HEK293 (cell line): ENCODE results near the gene XPNPEP1.
A peak's percentile ranks its signal among the peaks of the same experiment; 100 is the strongest.

Experiments used
- CTCF ChIA-PET: fragments of 350-600 bp; formaldehyde crosslinking; extraction: SDS; loops from one replicate; lab custom pipeline; 2021; ENCODE audit warnings: antibody characterized with exemption; lab: Yijun Ruan, JAX
- POLR2A ChIA-PET: fragments of 300-600 bp; formaldehyde crosslinking; extraction: SDS; loops from one replicate; lab custom pipeline; 2020; ENCODE audit warnings: antibody characterized with exemption, inconsistent platforms; lab: Yijun Ruan, JAX
- H3K27ac ChIP-seq: fragments of 200-500 bp; sonication (Bioruptor generic); 2 replicates; pipeline ENCODE4 v1.5.1; 2014; ENCODE audit warnings: low read depth, low read length, control low read depth, inconsistent platforms; ENCODE audit errors: extremely low read depth
- H3K36me3 ChIP-seq, 2 experiments: fragments of 200-500 bp in 1 of 2; sonication (Bioruptor generic) in 1 of 2; 1 replicate in 1 of 2; 2 replicates in 1 of 2; pipeline ENCODE4 v1.5.1; 2014 to 2017; ENCODE audit warnings: inconsistent platforms in 2 of 2, low read length in 2 of 2; ENCODE audit not compliant: control insufficient read depth in 2 of 2, insufficient read depth in 1 of 2
- H3K4me1 ChIP-seq: fragments of 200-500 bp; sonication (Bioruptor generic); 2 replicates; pipeline ENCODE4 v1.5.1; 2014; ENCODE audit warnings: mild to moderate bottlenecking, low read length, inconsistent platforms; ENCODE audit not compliant: control insufficient read depth, insufficient read depth
- H3K4me3 ChIP-seq: 2 replicates; pipeline ENCODE4 v1.5.1; 2011; ENCODE audit warnings: low read depth, mild to moderate bottlenecking, control low read depth, low read length, moderate library complexity
- H3K9me3 ChIP-seq: fragments of 200-500 bp; sonication (Bioruptor generic); 2 replicates; pipeline ENCODE4 v1.5.1; 2014; ENCODE audit warnings: low read depth, low read length, inconsistent platforms; ENCODE audit not compliant: control insufficient read depth, insufficient read depth
- BCL11A ChIP-seq: fragments of 450-650 bp; formaldehyde crosslinking; IDR thresholded peaks from 2 replicates; pipeline ENCODE4 v1.5.1; 2016; ENCODE audit warnings: low read depth, missing biosample characterization, missing genetic modification characterization
- EGR2 ChIP-seq: fragments of 450-650 bp; formaldehyde crosslinking; IDR thresholded peaks from 2 replicates; pipeline ENCODE4 v1.5.1; 2016; ENCODE audit warnings: low read depth, missing biosample characterization, missing genetic modification characterization
- FEZF1 ChIP-seq: fragments of 450-650 bp; formaldehyde crosslinking; IDR thresholded peaks from 2 replicates; pipeline ENCODE4 v1.5.1; 2016; ENCODE audit warnings: missing biosample characterization, missing genetic modification characterization
- GFI1B ChIP-seq: fragments of 450-650 bp; formaldehyde crosslinking; IDR thresholded peaks from 2 replicates; pipeline ENCODE4 v1.5.1; 2016; ENCODE audit warnings: missing biosample characterization, missing genetic modification characterization
- PRDM4 ChIP-seq: fragments of 450-650 bp; formaldehyde crosslinking; IDR thresholded peaks from 2 replicates; pipeline ENCODE4 v1.5.1; 2017; ENCODE audit warnings: missing biosample characterization, missing genetic modification characterization
- TRIM28 ChIP-seq: IDR thresholded peaks from 2 replicates; pipeline ENCODE4 v1.6.1; 2011; ENCODE audit warnings: low read length, control low read depth, borderline replicate concordance
- TSHZ1 ChIP-seq: fragments of 450-650 bp; formaldehyde crosslinking; IDR thresholded peaks from 2 replicates; pipeline ENCODE4 v1.5.1; 2016; ENCODE audit warnings: missing biosample characterization, missing genetic modification characterization, borderline replicate concordance
- ZBTB17 ChIP-seq: fragments of 450-650 bp; formaldehyde crosslinking; IDR thresholded peaks from 2 replicates; pipeline ENCODE4 v1.5.1; 2016; ENCODE audit warnings: missing biosample characterization, missing genetic modification characterization
- ZBTB44 ChIP-seq: fragments of 450-650 bp; IDR thresholded peaks from 2 replicates; pipeline ENCODE4 v1.5.1; 2018; ENCODE audit warnings: missing biosample characterization, mild to moderate bottlenecking, missing genetic modification characterization
- ZNF18 ChIP-seq: fragments of 450-650 bp; formaldehyde crosslinking; IDR thresholded peaks from 2 replicates; pipeline ENCODE4 v1.5.1; 2016; ENCODE audit warnings: missing biosample characterization, missing genetic modification characterization
- ZNF223 ChIP-seq: fragments of 450-650 bp; formaldehyde crosslinking; IDR thresholded peaks from 2 replicates; pipeline ENCODE4 v1.5.1; 2016; ENCODE audit warnings: missing biosample characterization, missing genetic modification characterization
- ZNF335 ChIP-seq: fragments of 450-650 bp; formaldehyde crosslinking; conservative IDR thresholded peaks from 2 replicates; pipeline ENCODE4 v1.5.1; 2016; ENCODE audit warnings: missing biosample characterization, missing genetic modification characterization
- ZNF350 ChIP-seq: fragments of 450-650 bp; formaldehyde crosslinking; IDR thresholded peaks from 2 replicates; pipeline ENCODE4 v1.5.0; 2017; ENCODE audit warnings: missing biosample characterization, mild to moderate bottlenecking, missing genetic modification characterization
- ZNF571 ChIP-seq: fragments of 450-650 bp; formaldehyde crosslinking; IDR thresholded peaks from 2 replicates; pipeline ENCODE4 v1.5.0; 2017; ENCODE audit warnings: missing biosample characterization, missing genetic modification characterization
- ZNF600 ChIP-seq: fragments of 450-650 bp; formaldehyde crosslinking; IDR thresholded peaks from 2 replicates; pipeline ENCODE4 v1.5.1; 2016; ENCODE audit warnings: missing biosample characterization, missing genetic modification characterization
- ZNF629 ChIP-seq: fragments of 450-650 bp; formaldehyde crosslinking; IDR thresholded peaks from 2 replicates; pipeline ENCODE4 v1.5.1; 2017; ENCODE audit warnings: missing biosample characterization, missing genetic modification characterization
- ZNF654 ChIP-seq: fragments of 450-650 bp; formaldehyde crosslinking; IDR thresholded peaks from 2 replicates; pipeline ENCODE4 v1.5.1; 2016; ENCODE audit warnings: low read depth, missing biosample characterization, missing genetic modification characterization
- ZNF704 ChIP-seq: fragments of 450-650 bp; formaldehyde crosslinking; IDR thresholded peaks from 2 replicates; pipeline ENCODE4 v1.5.1; 2016; ENCODE audit warnings: missing biosample characterization, missing genetic modification characterization
- ZNF777 ChIP-seq: fragments of 450-650 bp; formaldehyde crosslinking; IDR thresholded peaks from 2 replicates; pipeline ENCODE4 v1.5.1; 2017; ENCODE audit warnings: missing biosample characterization, missing genetic modification characterization, borderline replicate concordance
- ZSCAN18 ChIP-seq: fragments of 450-650 bp; formaldehyde crosslinking; IDR thresholded peaks from 2 replicates; pipeline ENCODE4 v1.5.1; 2016; ENCODE audit warnings: missing biosample characterization, missing genetic modification characterization

The XPNPEP1 gene

GRCh38 chr10:109967739-109968088, 44.4 kb upstream of the XPNPEP1 start (continued):
- TF ChIP-seq ZNF571 (no peak), ZNF223 (tag by site-specific recombination) (no peak)

- TF ChIP-seq ZNF704 (tag by site-specific recombination) (no peak), ZNF335 (tag by site-specific recombination) (peak; percentile 42; the same call in 1 of the 2 replicates), ZNF654 (tag by site-specific recombination) (no peak), TRIM28 (peak; percentile 89), BCL11A (peak; percentile 16; the same call in 1 of the 2 replicates), GFI1B (peak; percentile 11; the same call in 1 of the 2 replicates), PRDM4 (tag by site-specific recombination) (0 out of 2 replicates have a peak, but pooled peaks have one; percentile 7), ZNF777 (tag by site-specific recombination) (no peak), EGR2 (tag by site-specific recombination) (no peak), ZNF350 (tag by site-specific recombination) (no peak), ZSCAN18 (tag by site-specific recombination) (no peak), ZNF629 (peak; percentile 42; the same call in 1 of the 2 replicates), ZNF600 (peak; percentile 93), TSHZ1 (tag by site-specific recombination) (no peak), ZBTB44 (tag by site-specific recombination) (peak; percentile 63), FEZF1 (tag by site-specific recombination) (peak; percentile 66), ZBTB17 (tag by site-specific recombination) (peak; percentile 96), ZNF18 (tag by site-specific recombination) (no peak)
- peaks cover 20% of the 10 kb centered on the region for H3K4me1 ChIP-seq
- no peaks in the 10 kb centered on the region for H3K9me3 ChIP-seq
- ChIA-PET POLR2A (no interaction called here), CTCF (interaction anchor here (0.5 to 2.8 kb wide), 5 partner anchors 10 to 244 kb away, joined by 3 to 14 read pairs (median 3); no protein-coding TSS in a partner anchor)
- no peak overlapping the region for H3K4me3 ChIP-seq
- peak overlapping the region; percentile 13; the same call in 1 of the 2 replicates for H3K27ac ChIP-seq
- no peaks in the 10 kb centered on the region for H3K36me3 ChIP-seq
These were observed 43.8 kb upstream of the XPNPEP1 start for GRCh38 chr10:109966961-109967738.
